ENCODE measurements around the gene DGKI. TPM values are rescaled to one million over a fixed set of nuclear protein-coding genes. Genes with fewer than 3 reads are reported as not detected.

The DGKI gene
- total RNA-seq, 4 donors from 2014 or later, result 45.1 to 71.0 (median 48.7) TPM

GRCh38 chr7:137755846-137756651 lies 90.7 kb downstream of the DGKI start:
- Histone ChIP-seq H3K36me3 (no peaks in the 10 kb centered on the region), H3K4me3 (replicated peaks in 1 of 3) (no peak overlapping the region), H3K27ac (peak overlapping the region; percentile 76 to 85 (median 78)), H3K27me3 (no peaks in the 10 kb centered on the region), H3K9me3 (no peaks in the 10 kb centered on the region), H3K4me1 (peaks cover 43 to 44% of the 10 kb centered on the region in 2 donors)
- intact Hi-C loops (cut with DNase I), result no loop called here
- TF ChIP-seq, protein P1, sequence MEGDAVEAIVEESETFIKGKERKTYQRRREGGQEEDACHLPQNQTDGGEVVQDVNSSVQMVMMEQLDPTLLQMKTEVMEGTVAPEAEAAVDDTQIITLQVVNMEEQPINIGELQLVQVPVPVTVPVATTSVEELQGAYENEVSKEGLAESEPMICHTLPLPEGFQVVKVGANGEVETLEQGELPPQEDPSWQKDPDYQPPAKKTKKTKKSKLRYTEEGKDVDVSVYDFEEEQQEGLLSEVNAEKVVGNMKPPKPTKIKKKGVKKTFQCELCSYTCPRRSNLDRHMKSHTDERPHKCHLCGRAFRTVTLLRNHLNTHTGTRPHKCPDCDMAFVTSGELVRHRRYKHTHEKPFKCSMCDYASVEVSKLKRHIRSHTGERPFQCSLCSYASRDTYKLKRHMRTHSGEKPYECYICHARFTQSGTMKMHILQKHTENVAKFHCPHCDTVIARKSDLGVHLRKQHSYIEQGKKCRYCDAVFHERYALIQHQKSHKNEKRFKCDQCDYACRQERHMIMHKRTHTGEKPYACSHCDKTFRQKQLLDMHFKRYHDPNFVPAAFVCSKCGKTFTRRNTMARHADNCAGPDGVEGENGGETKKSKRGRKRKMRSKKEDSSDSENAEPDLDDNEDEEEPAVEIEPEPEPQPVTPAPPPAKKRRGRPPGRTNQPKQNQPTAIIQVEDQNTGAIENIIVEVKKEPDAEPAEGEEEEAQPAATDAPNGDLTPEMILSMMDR (IDR thresholded peaks at IDR 0.05), result no peak
- no peak for TF ChIP-seq POLR2A (IDR thresholded peaks at IDR 0.05)
- 50 to 58% methylated on average over 5 of the region's 5 CpGs for WGBS, 2 donors
- no peak for DNase-seq

DNA sequence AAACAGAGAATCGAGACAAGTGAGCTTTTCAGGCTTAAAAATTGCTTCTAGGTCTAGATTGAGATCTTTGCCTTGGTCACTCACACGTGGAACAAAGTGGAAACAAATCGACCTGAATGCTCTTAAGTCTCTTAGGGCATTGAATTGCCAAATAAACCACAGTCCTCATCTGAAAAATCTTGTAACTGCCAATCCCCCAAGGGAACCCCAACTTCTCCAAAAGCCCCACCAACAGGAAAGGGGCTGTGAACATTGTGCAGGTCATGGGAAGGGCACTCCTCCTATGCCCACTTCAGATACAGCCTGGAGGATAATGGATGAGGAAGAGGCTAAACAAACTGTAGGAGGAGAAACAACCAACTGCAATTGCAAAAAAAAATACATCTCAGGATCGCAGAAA lies 91.3 kb downstream of the DGKI start:
- peaks cover 43 to 44% of the 10 kb centered on the region in 2 donors for H3K4me1 ChIP-seq
- TF ChIP-seq, protein P1 (IDR thresholded peaks at IDR 0.05), result no peak
- no peak for TF ChIP-seq POLR2A (IDR thresholded peaks at IDR 0.05)
- no peaks in the 10 kb centered on the region for H3K9me3 ChIP-seq
- peak overlapping the region; percentile 76 to 85 (median 78) for H3K27ac ChIP-seq
- H3K36me3 ChIP-seq, result no peaks in the 10 kb centered on the region
- DNase-seq, result no peak
- intact Hi-C loops (cut with DNase I), result no loop called here
- H3K27me3 ChIP-seq, result no peaks in the 10 kb centered on the region
- WGBS, 2 donors, result 24 to 28% methylated on average over 4 of the region's 4 CpGs
- no peak overlapping the region for H3K4me3 ChIP-seq (replicated peaks in 1 of 3)

GRCh38 chr7:137753948-137754851 lies 92.6 kb downstream of the DGKI start:
- WGBS, 2 donors, result 25 to 27% methylated on average over 11 of the region's 11 CpGs
- Histone ChIP-seq H3K36me3 (no peaks in the 10 kb centered on the region), H3K27me3 (no peaks in the 10 kb centered on the region), H3K27ac (peak overlapping the region; percentile 76 to 85 (median 78)), H3K9me3 (no peaks in the 10 kb centered on the region), H3K4me1 (peaks cover 43 to 44% of the 10 kb centered on the region in 2 donors), H3K4me3 (replicated peaks in 1 of 3) (no peak overlapping the region)
- TF ChIP-seq, protein P1 (IDR thresholded peaks at IDR 0.05), result no peak
- TF ChIP-seq POLR2A (IDR thresholded peaks at IDR 0.05), result no peak
- DNase-seq, result peak; percentile 66 to 79
- intact Hi-C loops (cut with DNase I), result no loop called here

DNA sequence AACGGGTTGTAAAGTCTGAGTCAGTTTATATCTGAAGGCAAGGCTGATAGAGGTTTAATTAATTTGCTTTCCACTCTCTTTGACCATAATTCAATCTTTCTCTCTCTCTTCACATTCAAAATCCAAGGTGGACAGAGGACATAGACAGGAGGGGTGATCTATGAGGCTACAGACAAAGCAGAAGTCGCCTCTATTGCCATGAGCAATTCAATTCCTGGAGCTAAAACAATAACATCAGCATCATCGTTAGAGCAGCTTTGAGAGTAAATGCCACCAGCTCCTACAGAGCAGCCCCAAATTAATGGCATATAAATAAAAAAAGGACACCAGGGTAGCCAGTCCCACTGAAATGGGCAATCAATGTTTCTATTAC lies 93.2 kb downstream of the DGKI start:
- DNase-seq, result no peak
- no peaks in the 10 kb centered on the region for H3K36me3 ChIP-seq
- no peaks in the 10 kb centered on the region for H3K27me3 ChIP-seq
- H3K4me1 ChIP-seq, result peaks cover 43 to 44% of the 10 kb centered on the region in 2 donors
- H3K9me3 ChIP-seq, result no peaks in the 10 kb centered on the region
- intact Hi-C loops (cut with DNase I), result no loop called here
- TF ChIP-seq, protein P1 (IDR thresholded peaks at IDR 0.05), result no peak
- TF ChIP-seq POLR2A (IDR thresholded peaks at IDR 0.05), result no peak
- WGBS, 2 donors, result 59 to 64% methylated on average over 3 of the region's 3 CpGs
- H3K27ac ChIP-seq, result peak overlapping the region; percentile 76 to 85 (median 78)
- no peak overlapping the region for H3K4me3 ChIP-seq (replicated peaks in 1 of 3)

Measured in thyroid gland (tissue), 4 donors.